Measurements from ENCODE around the gene OFD1. TPM values are rescaled to one million over a fixed set of nuclear protein-coding genes. Genes with fewer than 3 reads are reported as not detected.

Gene OFD1
- total RNA-seq, 1 donor from 2014 or later = 26.6 TPM

GRCh38 chrX:13750204-13750603 is 15.7 kb downstream of the OFD1 start:
- intact Hi-C loops (cut with micrococcal nuclease) = loop anchor here (1.0 kb wide), 1 partner anchor 282 kb away; no protein-coding TSS in a partner anchor

- intact Hi-C loops (cut with micrococcal nuclease) = loop anchor here (1.0 kb wide), 1 partner anchor 281 kb away; no protein-coding TSS in a partner anchor
These were observed 16.3 kb downstream of the OFD1 start for GRCh38 chrX:13750812-13751211.

- intact Hi-C loops (cut with micrococcal nuclease) = no loop called here
These were observed 17.6 kb downstream of the OFD1 start for GRCh38 chrX:13752141-13752540.

- intact Hi-C loops (cut with micrococcal nuclease) = no loop called here
These were observed 18.1 kb downstream of the OFD1 start for GRCh38 chrX:13752646-13753045.

- intact Hi-C loops (cut with micrococcal nuclease) = no loop called here
These were observed 20.2 kb downstream of the OFD1 start for GRCh38 chrX:13754765-13755164.

- intact Hi-C loops (cut with micrococcal nuclease) = no loop called here
These were observed 20.7 kb downstream of the OFD1 start for GRCh38 chrX:13755254-13755653.

GRCh38 chrX:13756381-13756780 is 21.8 kb downstream of the OFD1 start:
- intact Hi-C loops (cut with micrococcal nuclease) = no loop called here

GRCh38 chrX:13759152-13759718 is 24.7 kb downstream of the OFD1 start:
- intact Hi-C loops (cut with micrococcal nuclease) = no loop called here

GRCh38 chrX:13760426-13760825 is 25.9 kb downstream of the OFD1 start:
- intact Hi-C loops (cut with micrococcal nuclease) = no loop called here

- intact Hi-C loops (cut with micrococcal nuclease) = no loop called here
These were observed 27.3 kb downstream of the OFD1 start for GRCh38 chrX:13761606-13762414.

GRCh38 chrX:13763489-13763888 is 28.9 kb downstream of the OFD1 start:
- intact Hi-C loops (cut with micrococcal nuclease) = no loop called here

- intact Hi-C loops (cut with micrococcal nuclease) = no loop called here
These were observed 29.7 kb downstream of the OFD1 start for GRCh38 chrX:13764281-13764680.

- intact Hi-C loops (cut with micrococcal nuclease) = no loop called here
These were observed 30.2 kb downstream of the OFD1 start for GRCh38 chrX:13764765-13765164.

GRCh38 chrX:13768939-13769338 is 34.4 kb downstream of the OFD1 start:
- intact Hi-C loops (cut with micrococcal nuclease) = no loop called here

- intact Hi-C loops (cut with micrococcal nuclease) = no loop called here
These were observed 35.5 kb downstream of the OFD1 start for GRCh38 chrX:13770013-13770535.

GRCh38 chrX:13774696-13775095 is 40.1 kb downstream of the OFD1 start:
- intact Hi-C loops (cut with micrococcal nuclease) = no loop called here

GRCh38 chrX:13775837-13776236 is 41.3 kb downstream of the OFD1 start:
- intact Hi-C loops (cut with micrococcal nuclease) = no loop called here

- intact Hi-C loops (cut with micrococcal nuclease) = no loop called here
These were observed 41.8 kb downstream of the OFD1 start for GRCh38 chrX:13776387-13776786.

GRCh38 chrX:13778916-13779315 is 44.4 kb downstream of the OFD1 start:
- intact Hi-C loops (cut with micrococcal nuclease) = no loop called here

GRCh38 chrX:13780868-13781427 is 46.4 kb downstream of the OFD1 start:
- intact Hi-C loops (cut with micrococcal nuclease) = no loop called here

GRCh38 chrX:13786048-13786447 is 51.5 kb downstream of the OFD1 start:
- intact Hi-C loops (cut with micrococcal nuclease) = no loop called here

Data from T-helper 2 cell treated with Interferon-gamma antibody and Interleukin-4, amounts not matched to agents 100 ng/mL and 5 ng/mL, for 36 hours (primary cell).